Suppressor macrophage treated with lipopolysaccharide for 4 hours (primary cell): ENCODE results near the gene MPZL1.
"Not testable (repeated sequence)": the region's sequence is repeated elsewhere in the genome, so short reads cannot be mapped to it uniquely, and the experiment has no call there.

Source experiments
- DNase-seq: peaks from one replicate; pipeline ENCODE4 v3.0.0-alpha.2; 2020

The MPZL1 gene

GRCh38 chr1:167719715-167720421, 1.9 kb upstream of the MPZL1 start:
- DNase-seq = peak; percentile 16

GRCh38 chr1:167720965-167721616, 691 bp upstream of the MPZL1 start:
- peak; percentile 75 for DNase-seq

GRCh38 chr1:167722152-167722869, 529 bp downstream of the MPZL1 start:
- peak; percentile 32 for DNase-seq

- no peak for DNase-seq
These were observed 1.1 kb downstream of the MPZL1 start for GRCh38 chr1:167722870-167723251.

GRCh38 chr1:167723707-167724323, 2.0 kb downstream of the MPZL1 start:
- no peak for DNase-seq

GRCh38 chr1:167726008-167726407, 4.2 kb downstream of the MPZL1 start:
- no peak for DNase-seq

- no peak for DNase-seq
These were observed 7.1 kb downstream of the MPZL1 start for GRCh38 chr1:167728818-167729410.

GRCh38 chr1:167734227-167734626, 12.4 kb downstream of the MPZL1 start:
- DNase-seq = no peak

- DNase-seq = no peak
These were observed 13.1 kb downstream of the MPZL1 start for GRCh38 chr1:167734841-167735240.

GRCh38 chr1:167737169-167737568, 15.4 kb downstream of the MPZL1 start:
- DNase-seq = no peak

GRCh38 chr1:167738158-167738557, 16.4 kb downstream of the MPZL1 start:
- DNase-seq = no peak

- no peak for DNase-seq
These were observed 18.0 kb downstream of the MPZL1 start for GRCh38 chr1:167739752-167740151.

- DNase-seq = not testable (repeated sequence)
These were observed 19.3 kb downstream of the MPZL1 start for GRCh38 chr1:167741103-167741502.

- DNase-seq = not testable (repeated sequence)
These were observed 20.7 kb downstream of the MPZL1 start for GRCh38 chr1:167742392-167743057.

GRCh38 chr1:167744901-167745300, 23.1 kb downstream of the MPZL1 start:
- no peak for DNase-seq

- DNase-seq = no peak
These were observed 24.4 kb downstream of the MPZL1 start for GRCh38 chr1:167746013-167746672.

- DNase-seq = no peak
These were observed 25.3 kb downstream of the MPZL1 start for GRCh38 chr1:167746988-167747655.

- no peak for DNase-seq
These were observed 26.2 kb downstream of the MPZL1 start for GRCh38 chr1:167747988-167748387.

GRCh38 chr1:167748906-167749305, 27.1 kb downstream of the MPZL1 start:
- no peak for DNase-seq

GRCh38 chr1:167749741-167750140, 28.0 kb downstream of the MPZL1 start:
- no peak for DNase-seq

- no peak for DNase-seq
These were observed 28.9 kb downstream of the MPZL1 start for GRCh38 chr1:167750641-167751040.
